GM23338 (cell line): ENCODE measurements around the gene KRTAP10-10. TPM values are rescaled to one million over a fixed set of nuclear protein-coding genes. Genes with fewer than 3 reads are reported as not detected.

ENCODE experiments used
- ATAC-seq: fragments of 200-7000 bp; cut with Tn5 transposase; 3 replicates; pipeline ENCODE4 v1.9.1; 2020
- DNase-seq: peaks from one replicate; pipeline ENCODE4 v3.0.0-alpha.2; 2015; ENCODE audit warnings: low spot score
- H2AFZ ChIP-seq: fragments of 200-600 bp; sonication (generic); 2 replicates; pipeline ENCODE4 v1.8.0; 2016; ENCODE audit warnings: antibody characterized with exemption, mild to moderate bottlenecking, moderate library complexity
- H3F3A ChIP-seq: fragments of 200-600 bp; sonication (generic); replicated peaks from 2 replicates; pipeline ENCODE4 v1.8.0; 2017; ENCODE audit warnings: antibody characterized with exemption, mixed run types, low read depth
- H3K27ac ChIP-seq: fragments of 200-600 bp; sonication (generic); 2 replicates; pipeline ENCODE4 v1.6.1; 2016; ENCODE audit warnings: low read depth
- H3K27me3 ChIP-seq: fragments of 200-600 bp; sonication (generic); 2 replicates; pipeline ENCODE4 v1.8.0; 2016; ENCODE audit warnings: mild to moderate bottlenecking, mixed run types, moderate library complexity; ENCODE audit not compliant: insufficient read depth
- H3K36me3 ChIP-seq: fragments of 200-600 bp; sonication (generic); 2 replicates; pipeline ENCODE4 v1.8.0; 2016; ENCODE audit warnings: mild to moderate bottlenecking; ENCODE audit not compliant: insufficient read depth
- H3K4me1 ChIP-seq: fragments of 200-600 bp; sonication (generic); 2 replicates; pipeline ENCODE4 v1.8.0; 2016; ENCODE audit warnings: mild to moderate bottlenecking, moderate library complexity; ENCODE audit not compliant: insufficient read depth
- H3K4me2 ChIP-seq: fragments of 200-600 bp; sonication (generic); 2 replicates; pipeline ENCODE4 v1.7.1; 2017; ENCODE audit warnings: mixed run types
- H3K4me3 ChIP-seq: fragments of 200-600 bp; sonication (generic); 2 replicates; pipeline ENCODE4 v1.6.1; 2016; ENCODE audit warnings: mixed run types
- H3K79me2 ChIP-seq: fragments of 200-600 bp; sonication (generic); replicated peaks from 2 replicates; pipeline ENCODE4 v1.8.0; 2017; ENCODE audit warnings: mild to moderate bottlenecking; ENCODE audit not compliant: insufficient read depth
- H3K9me2 ChIP-seq: fragments of 200-600 bp; sonication (generic); 2 replicates; pipeline ENCODE4 v1.8.0; 2017; ENCODE audit not compliant: insufficient read depth
- H4K20me1 ChIP-seq: fragments of 200-600 bp; sonication (generic); replicated peaks from 2 replicates; pipeline ENCODE4 v1.8.0; 2017; ENCODE audit warnings: mild to moderate bottlenecking; ENCODE audit not compliant: insufficient read depth
- H3K27ac Mint-ChIP-seq: 2 replicates; pipeline ENCODE4 v1.8.0; 2020; ENCODE audit warnings: inconsistent platforms, mild to moderate bottlenecking, moderate library complexity, mixed read lengths
- H3K27me3 Mint-ChIP-seq: 3 replicates; pipeline ENCODE4 v1.8.0; 2022; ENCODE audit warnings: low read depth, mild to moderate bottlenecking, moderate library complexity, mixed read lengths, inconsistent platforms; ENCODE audit not compliant: insufficient read depth, poor library complexity
- H3K36me3 Mint-ChIP-seq: 3 replicates; pipeline ENCODE4 v1.8.0; 2021; ENCODE audit warnings: low read depth, mild to moderate bottlenecking, inconsistent platforms, moderate library complexity, mixed read lengths
- H3K4me1 Mint-ChIP-seq: 3 replicates; pipeline ENCODE4 v1.8.0; 2020; ENCODE audit warnings: mild to moderate bottlenecking, inconsistent platforms, mixed read lengths
- H3K4me3 Mint-ChIP-seq: 3 replicates; pipeline ENCODE4 v1.8.0; 2021; ENCODE audit warnings: moderate library complexity, mild to moderate bottlenecking, inconsistent platforms, mixed read lengths
- H3K9me3 Mint-ChIP-seq: 3 replicates; pipeline ENCODE4 v1.8.0; 2020; ENCODE audit warnings: moderate library complexity, mild to moderate bottlenecking, inconsistent platforms, mixed read lengths
- CREB1 ChIP-seq: fragments of 250-450 bp; sonication (Bioruptor Pico); IDR thresholded peaks from 2 replicates; pipeline ENCODE4 v1.5.0; 2020; ENCODE audit warnings: low read depth, mild to moderate bottlenecking, moderate library complexity
- EZH2 ChIP-seq: fragments of 200-600 bp; sonication (generic); IDR thresholded peaks from one replicate; pipeline ENCODE4 v1.8.0; 2017; ENCODE audit warnings: antibody characterized with exemption, mild to moderate bottlenecking, low read depth; ENCODE audit not compliant: unreplicated experiment
- EZH2phosphoT487 ChIP-seq: fragments of 200-600 bp; sonication (generic); IDR thresholded peaks from one replicate; pipeline ENCODE4 v1.8.1; 2018; ENCODE audit warnings: antibody characterized with exemption; ENCODE audit not compliant: unreplicated experiment
- JUNB ChIP-seq: IDR thresholded peaks from one replicate; pipeline ENCODE4 v1.6.1; 2016; ENCODE audit warnings: antibody characterized with exemption; ENCODE audit not compliant: unreplicated experiment
- NANOG ChIP-seq: IDR thresholded peaks from 2 replicates; pipeline ENCODE4 v1.6.1; 2016; ENCODE audit warnings: antibody characterized with exemption, borderline replicate concordance
- POLR2AphosphoS5 ChIP-seq: IDR thresholded peaks from 2 replicates; pipeline ENCODE4 v1.6.1; 2016; ENCODE audit warnings: antibody characterized with exemption, low read depth
- STAT1 ChIP-seq: IDR thresholded peaks from one replicate; pipeline ENCODE4 v1.6.1; 2016; ENCODE audit warnings: antibody characterized with exemption; ENCODE audit not compliant: unreplicated experiment
- ZNF331 ChIP-seq: fragments of 250-450 bp; sonication (Bioruptor Pico); IDR thresholded peaks from 2 replicates; pipeline ENCODE4 v1.5.0; 2020; ENCODE audit warnings: low read depth, mild to moderate bottlenecking, moderate library complexity
- ZNF462 ChIP-seq: fragments of 250-450 bp; sonication (Bioruptor Pico); IDR thresholded peaks from 2 replicates; pipeline ENCODE4 v1.5.0; 2020; ENCODE audit warnings: mild to moderate bottlenecking, moderate library complexity
- polyA plus RNA-seq: library from polyadenylated mRNA; unstranded; fragments of >200 nt; fragmentation: Nextera tagmentation; extraction: Ambion mirVana; gene quantifications from 2 replicates; pipeline ENCODE4 v1.2.1, GENCODE V29; 2016
- total RNA-seq: library from RNA; depleted of rRNA; stranded (reverse); fragments of >200 nt; shearing (Covaris generic); gene quantifications from 2 replicates; pipeline ENCODE4 v1.2.3, GENCODE V29; 2014

The KRTAP10-10 gene
- total and polyA plus RNA-seq, 2 experiments from 2014 or later, result not detected

GRCh38 chr21:44650265-44650972 lies 13.3 kb downstream of the KRTAP10-10 start (continued):
- TF ChIP-seq ZNF462 (CRISPR knock-in tag) (no peak), NANOG (no peak), EZH2phosphoT487 (no peak), CREB1 (CRISPR knock-in tag) (no peak), POLR2AphosphoS5 (no peak)

GRCh38 chr21:44650973-44651675 lies 14.0 kb downstream of the KRTAP10-10 start:
- Histone ChIP-seq H3K36me3 (no peaks in the 10 kb centered on the region), H3K4me3 (no peak overlapping the region), H3K79me2 (no peaks in the 10 kb centered on the region), H3K27me3 (no peaks in the 10 kb centered on the region), H3K9me2 (no peaks in the 10 kb centered on the region), H3K27ac (no peak overlapping the region), H3K4me2 (no peak overlapping the region), H3F3A (no peaks in the 10 kb centered on the region), H3K4me1 (no peaks in the 10 kb centered on the region), H4K20me1 (no peaks in the 10 kb centered on the region), H2AFZ (no peak overlapping the region)
- Mint-ChIP-seq H3K4me1 (peaks cover 10% of the 10 kb centered on the region), H3K36me3 (no peaks in the 10 kb centered on the region; the same call in 2 of the 3 replicates), H3K4me3 (no peak overlapping the region), H3K27me3 (peaks cover 11% of the 10 kb centered on the region), H3K9me3 (peaks cover 4% of the 10 kb centered on the region), H3K27ac (no peak overlapping the region)
- ATAC-seq (no peak), DNase-seq (no peak)
- TF ChIP-seq STAT1 (no peak), ZNF462 (CRISPR knock-in tag) (no peak), EZH2 (no peak), JUNB (no peak), ZNF331 (CRISPR knock-in tag) (no peak), EZH2phosphoT487 (no peak)
